OCI-LY3 (cell line): ENCODE results near the gene BRME1.

Source experiments
- H2AFZ ChIP-seq: fragments of 200-600, 300-600 bp; shearing (Covaris generic); 2 replicates; pipeline ENCODE4 v1.6.0; 2014; ENCODE audit warnings: antibody characterized with exemption, low read depth, low read length
- H3K27ac ChIP-seq: fragments of 200-600, 300-600 bp; sonication (generic); 2 replicates; pipeline ENCODE4 v1.5.1; 2014; ENCODE audit warnings: mild to moderate bottlenecking, low read length, moderate library complexity, mixed read lengths
- H3K27me3 ChIP-seq: fragments of 200-600, 300-600 bp; sonication (generic); 2 replicates; pipeline ENCODE4 v1.6.1; 2014; ENCODE audit warnings: low read depth, low read length, mixed read lengths
- H3K36me3 ChIP-seq: fragments of 200-600, 300-600 bp; sonication (generic); replicated peaks from 2 replicates; pipeline ENCODE3; 2014; ENCODE audit warnings: low read depth, low read length, mixed read lengths
- H3K4me1 ChIP-seq: fragments of 300-600, 200-600 bp; sonication (generic); 2 replicates; pipeline ENCODE4 v1.6.1; 2014; ENCODE audit warnings: low read length, mixed read lengths
- H3K4me2 ChIP-seq: fragments of 200-600, 300-600 bp; sonication (generic); 2 replicates; pipeline ENCODE4 v1.6.1; 2014; ENCODE audit warnings: low read length, mixed read lengths
- H3K4me3 ChIP-seq: fragments of 300-600, 200-600 bp; sonication (generic); 2 replicates; pipeline ENCODE4 v1.5.1; 2014; ENCODE audit warnings: antibody characterized with exemption, mild to moderate bottlenecking, low read length, moderate library complexity
- H3K79me2 ChIP-seq: fragments of 300-600, 200-600 bp; shearing (Covaris generic); 2 replicates; pipeline ENCODE4 v1.6.1; 2014; ENCODE audit warnings: mild to moderate bottlenecking, low read length, mixed read lengths
- H3K9ac ChIP-seq: fragments of 300-600, 200-600 bp; shearing (Covaris generic); 2 replicates; pipeline ENCODE4 v1.6.0; 2014; ENCODE audit warnings: mild to moderate bottlenecking, low read length, moderate library complexity
- H3K9me3 ChIP-seq: fragments of 200-600, 300-600 bp; shearing (Covaris generic); 2 replicates; pipeline ENCODE4 v1.6.1; 2014; ENCODE audit warnings: low read length, mixed read lengths; ENCODE audit not compliant: insufficient read depth
- H4K20me1 ChIP-seq: fragments of 200-600, 300-600 bp; sonication (generic); 2 replicates; pipeline ENCODE4 v1.6.1; 2016; ENCODE audit warnings: low read length, mixed read lengths; ENCODE audit not compliant: insufficient read depth
- CTCF ChIP-seq: fragments of 200-600, 300-600 bp; sonication (generic); IDR thresholded peaks from 2 replicates; pipeline ENCODE4 v1.5.1; 2014; ENCODE audit warnings: antibody characterized with exemption, low read length, low read depth
- EZH2phosphoT487 ChIP-seq: fragments of 200-600 bp; shearing (Covaris generic); IDR thresholded peaks from 2 replicates; pipeline ENCODE4 v1.6.1; 2018; ENCODE audit warnings: antibody characterized with exemption, mixed run types, low read depth

BRME1 gene

GRCh38 chr19:13899393-13899792, 6.5 kb downstream of the BRME1 start:
- H4K20me1 ChIP-seq = no peaks in the 10 kb centered on the region
- H3K36me3 ChIP-seq = no peaks in the 10 kb centered on the region
- H3K27ac ChIP-seq = no peak overlapping the region
- H3K9me3 ChIP-seq = no peaks in the 10 kb centered on the region
- H3K4me1 ChIP-seq = no peaks in the 10 kb centered on the region
- H2AFZ ChIP-seq = no peak overlapping the region
- H3K4me3 ChIP-seq = no peak overlapping the region
- no peak overlapping the region for H3K4me2 ChIP-seq
- no peaks in the 10 kb centered on the region for H3K79me2 ChIP-seq
- no peaks in the 10 kb centered on the region for H3K27me3 ChIP-seq
- no peak overlapping the region for H3K9ac ChIP-seq
- no peak for TF ChIP-seq CTCF
- no peak for TF ChIP-seq EZH2phosphoT487

GRCh38 chr19:13896227-13896626, 9.7 kb downstream of the BRME1 start:
- Histone ChIP-seq H2AFZ (no peak overlapping the region), H3K4me3 (no peak overlapping the region), H4K20me1 (no peaks in the 10 kb centered on the region), H3K79me2 (no peaks in the 10 kb centered on the region), H3K27ac (no peak overlapping the region), H3K4me1 (no peaks in the 10 kb centered on the region), H3K27me3 (no peaks in the 10 kb centered on the region), H3K9me3 (no peaks in the 10 kb centered on the region), H3K9ac (no peak overlapping the region), H3K4me2 (no peak overlapping the region), H3K36me3 (no peaks in the 10 kb centered on the region)
- TF ChIP-seq EZH2phosphoT487 = no peak
- no peak for TF ChIP-seq CTCF

GRCh38 chr19:13894552-13894951, 11.4 kb downstream of the BRME1 start:
- H2AFZ ChIP-seq = no peak overlapping the region
- no peak overlapping the region for H3K4me3 ChIP-seq
- no peak overlapping the region for H3K4me2 ChIP-seq
- H3K9ac ChIP-seq = no peak overlapping the region
- no peaks in the 10 kb centered on the region for H3K36me3 ChIP-seq
- no peaks in the 10 kb centered on the region for H3K9me3 ChIP-seq
- no peak overlapping the region for H3K27ac ChIP-seq
- H3K4me1 ChIP-seq = no peaks in the 10 kb centered on the region
- TF ChIP-seq CTCF = no peak
- no peak for TF ChIP-seq EZH2phosphoT487
- H3K27me3 ChIP-seq = no peaks in the 10 kb centered on the region
- H3K79me2 ChIP-seq = no peaks in the 10 kb centered on the region
- H4K20me1 ChIP-seq = no peaks in the 10 kb centered on the region

GRCh38 chr19:13892870-13893269, 13.0 kb downstream of the BRME1 start:
- Histone ChIP-seq H2AFZ (no peak overlapping the region), H3K79me2 (no peaks in the 10 kb centered on the region)

More at GRCh38 chr19:13892870-13893269, 13.0 kb downstream of the BRME1 start:
- Histone ChIP-seq H3K36me3 (no peaks in the 10 kb centered on the region), H3K9me3 (no peaks in the 10 kb centered on the region), H3K27ac (no peak overlapping the region), H3K4me2 (no peak overlapping the region), H3K4me1 (no peaks in the 10 kb centered on the region), H3K27me3 (no peaks in the 10 kb centered on the region), H3K4me3 (no peak overlapping the region), H3K9ac (no peak overlapping the region), H4K20me1 (no peaks in the 10 kb centered on the region)
- TF ChIP-seq CTCF (no peak), EZH2phosphoT487 (no peak)
